Osteoblast (primary cell): ENCODE data around the gene ORM1. TPM values are rescaled to one million over a fixed set of nuclear protein-coding genes. Genes with fewer than 3 reads are reported as not detected.

ENCODE experiments used
- DNase-seq: peaks from one replicate; pipeline ENCODE4 v3.0.0; 2011; ENCODE audit warnings: low spot score, mixed read lengths; ENCODE audit not compliant: insufficient read length; ENCODE audit errors: missing footprints
- H2AFZ ChIP-seq: 2 replicates; pipeline ENCODE4 v1.6.0; 2011; ENCODE audit warnings: mild to moderate bottlenecking, low read length
- H3K27ac ChIP-seq: 2 replicates; pipeline ENCODE4 v1.5.1; 2011; ENCODE audit warnings: mild to moderate bottlenecking, low read depth, low read length, moderate library complexity
- H3K27me3 ChIP-seq: 2 replicates; pipeline ENCODE4 v1.6.0; 2012; ENCODE audit warnings: mild to moderate bottlenecking, control low read depth, inconsistent platforms, low read length, moderate library complexity; ENCODE audit not compliant: insufficient read depth
- H3K36me3 ChIP-seq: 2 replicates; pipeline ENCODE4 v1.5.1; 2011; ENCODE audit warnings: mild to moderate bottlenecking, low read length, control low read depth, moderate library complexity; ENCODE audit not compliant: insufficient read depth
- H3K4me1 ChIP-seq: 2 replicates; pipeline ENCODE4 v1.5.1; 2011; ENCODE audit warnings: mild to moderate bottlenecking, low read length, control low read depth, moderate library complexity; ENCODE audit not compliant: insufficient read depth
- H3K4me2 ChIP-seq: 2 replicates; pipeline ENCODE4 v1.6.0; 2011; ENCODE audit warnings: mild to moderate bottlenecking, low read length; ENCODE audit not compliant: insufficient read depth
- H3K4me3 ChIP-seq: fragments of 200-600 bp; sonication (generic); 3 replicates; pipeline ENCODE4 v1.5.1; 2012; ENCODE audit warnings: mild to moderate bottlenecking, low read length, inconsistent platforms; ENCODE audit not compliant: insufficient read depth
- H3K79me2 ChIP-seq: 2 replicates; pipeline ENCODE4 v1.6.0; 2012; ENCODE audit warnings: mild to moderate bottlenecking, low read length, control low read depth, inconsistent platforms; ENCODE audit not compliant: insufficient read depth
- H3K9me3 ChIP-seq: 2 replicates; pipeline ENCODE4 v1.5.1; 2011; ENCODE audit warnings: low read depth, low read length, control low read depth
- H4K20me1 ChIP-seq: 2 replicates; pipeline ENCODE4 v1.6.0; 2012; ENCODE audit warnings: mild to moderate bottlenecking, low read length, control low read depth; ENCODE audit not compliant: insufficient read depth
- total RNA-seq: library from RNA; depleted of rRNA; stranded (reverse); fragments of >200 nt; gene quantifications from 2 replicates; pipeline ENCODE4 v1.2.3, GENCODE V29; 2012
- TF ChIP-seq, protein P1 (sequence below): IDR thresholded peaks from 2 replicates; pipeline ENCODE4 v1.5.1; 2011; ENCODE audit warnings: mild to moderate bottlenecking, low read depth, low read length, moderate library complexity; ENCODE audit errors: extremely low read depth

ORM1 gene
- total RNA-seq, 1 donor = not detected

DNA sequence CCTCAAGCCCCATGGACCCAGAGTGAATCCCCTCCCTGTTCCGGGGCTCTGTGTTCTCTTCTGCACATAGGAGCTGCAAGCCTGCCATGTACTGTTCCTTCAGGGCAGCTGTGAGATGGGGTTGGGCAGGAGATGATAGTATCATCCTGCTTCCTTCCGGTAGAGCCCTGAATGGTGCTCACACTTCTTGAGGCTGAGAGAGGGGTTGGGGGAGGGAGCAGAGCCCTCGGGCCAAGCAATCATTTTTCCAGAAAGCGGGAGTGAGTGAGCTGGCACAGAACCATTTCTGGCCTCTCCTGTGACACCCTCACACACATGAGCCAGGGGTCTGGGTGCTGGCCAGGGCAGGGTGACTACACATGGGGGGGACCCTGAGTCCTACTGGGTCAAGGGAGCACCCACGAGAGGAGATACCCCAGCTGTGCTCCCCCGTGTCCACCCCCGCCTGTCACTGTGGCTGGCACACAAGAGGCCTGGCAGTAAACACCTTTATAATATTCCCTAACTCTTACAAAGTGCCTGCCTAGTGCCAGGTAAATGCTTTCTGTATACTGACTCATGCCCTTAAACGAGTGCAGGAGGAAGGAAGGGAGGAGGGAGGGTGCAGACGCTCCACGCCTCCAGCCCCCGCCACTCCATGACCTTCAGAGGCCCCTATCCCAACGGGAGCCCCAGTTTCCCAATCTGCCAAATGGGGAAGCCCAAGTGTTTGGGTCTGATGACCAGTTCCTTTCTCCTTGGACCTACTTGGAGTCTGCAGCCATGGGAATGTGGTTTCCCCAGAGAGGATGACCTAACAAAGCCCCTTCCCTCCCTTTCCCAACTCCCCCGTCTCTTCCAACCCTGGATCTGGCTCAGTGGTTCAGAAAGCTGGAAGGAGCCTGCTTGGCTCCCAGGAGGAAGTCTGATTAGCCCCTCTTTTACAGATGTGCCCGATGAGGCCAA lies 49.3 kb downstream of the ORM1 start:
- no peak overlapping the region for H3K4me3 ChIP-seq
- H3K9me3 ChIP-seq = no peaks in the 10 kb centered on the region
- H3K27me3 ChIP-seq = no peaks in the 10 kb centered on the region
- TF ChIP-seq, protein P1, sequence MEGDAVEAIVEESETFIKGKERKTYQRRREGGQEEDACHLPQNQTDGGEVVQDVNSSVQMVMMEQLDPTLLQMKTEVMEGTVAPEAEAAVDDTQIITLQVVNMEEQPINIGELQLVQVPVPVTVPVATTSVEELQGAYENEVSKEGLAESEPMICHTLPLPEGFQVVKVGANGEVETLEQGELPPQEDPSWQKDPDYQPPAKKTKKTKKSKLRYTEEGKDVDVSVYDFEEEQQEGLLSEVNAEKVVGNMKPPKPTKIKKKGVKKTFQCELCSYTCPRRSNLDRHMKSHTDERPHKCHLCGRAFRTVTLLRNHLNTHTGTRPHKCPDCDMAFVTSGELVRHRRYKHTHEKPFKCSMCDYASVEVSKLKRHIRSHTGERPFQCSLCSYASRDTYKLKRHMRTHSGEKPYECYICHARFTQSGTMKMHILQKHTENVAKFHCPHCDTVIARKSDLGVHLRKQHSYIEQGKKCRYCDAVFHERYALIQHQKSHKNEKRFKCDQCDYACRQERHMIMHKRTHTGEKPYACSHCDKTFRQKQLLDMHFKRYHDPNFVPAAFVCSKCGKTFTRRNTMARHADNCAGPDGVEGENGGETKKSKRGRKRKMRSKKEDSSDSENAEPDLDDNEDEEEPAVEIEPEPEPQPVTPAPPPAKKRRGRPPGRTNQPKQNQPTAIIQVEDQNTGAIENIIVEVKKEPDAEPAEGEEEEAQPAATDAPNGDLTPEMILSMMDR = no peak
- peaks cover 15% of the 10 kb centered on the region for H3K36me3 ChIP-seq
- H3K4me2 ChIP-seq = no peak overlapping the region
- H3K79me2 ChIP-seq = no peaks in the 10 kb centered on the region
- DNase-seq = peak; percentile 83
- H4K20me1 ChIP-seq = peaks cover 4% of the 10 kb centered on the region
- H3K4me1 ChIP-seq = peaks cover 10% of the 10 kb centered on the region
- no peak overlapping the region for H2AFZ ChIP-seq
- no peak overlapping the region for H3K27ac ChIP-seq

GRCh38 chr9:114372921-114373448 lies 50.1 kb downstream of the ORM1 start:
- H3K4me1 ChIP-seq = peaks cover 10% of the 10 kb centered on the region
- peaks cover 9% of the 10 kb centered on the region for H3K36me3 ChIP-seq
- peaks cover 4% of the 10 kb centered on the region for H4K20me1 ChIP-seq
- H3K4me2 ChIP-seq = no peak overlapping the region
- TF ChIP-seq, protein P1 = no peak
- H3K9me3 ChIP-seq = no peaks in the 10 kb centered on the region
- no peak for DNase-seq
- H3K79me2 ChIP-seq = no peaks in the 10 kb centered on the region
- H3K27ac ChIP-seq = no peak overlapping the region
- no peak overlapping the region for H2AFZ ChIP-seq
- H3K27me3 ChIP-seq = no peaks in the 10 kb centered on the region
- H3K4me3 ChIP-seq = no peak overlapping the region

DNA sequence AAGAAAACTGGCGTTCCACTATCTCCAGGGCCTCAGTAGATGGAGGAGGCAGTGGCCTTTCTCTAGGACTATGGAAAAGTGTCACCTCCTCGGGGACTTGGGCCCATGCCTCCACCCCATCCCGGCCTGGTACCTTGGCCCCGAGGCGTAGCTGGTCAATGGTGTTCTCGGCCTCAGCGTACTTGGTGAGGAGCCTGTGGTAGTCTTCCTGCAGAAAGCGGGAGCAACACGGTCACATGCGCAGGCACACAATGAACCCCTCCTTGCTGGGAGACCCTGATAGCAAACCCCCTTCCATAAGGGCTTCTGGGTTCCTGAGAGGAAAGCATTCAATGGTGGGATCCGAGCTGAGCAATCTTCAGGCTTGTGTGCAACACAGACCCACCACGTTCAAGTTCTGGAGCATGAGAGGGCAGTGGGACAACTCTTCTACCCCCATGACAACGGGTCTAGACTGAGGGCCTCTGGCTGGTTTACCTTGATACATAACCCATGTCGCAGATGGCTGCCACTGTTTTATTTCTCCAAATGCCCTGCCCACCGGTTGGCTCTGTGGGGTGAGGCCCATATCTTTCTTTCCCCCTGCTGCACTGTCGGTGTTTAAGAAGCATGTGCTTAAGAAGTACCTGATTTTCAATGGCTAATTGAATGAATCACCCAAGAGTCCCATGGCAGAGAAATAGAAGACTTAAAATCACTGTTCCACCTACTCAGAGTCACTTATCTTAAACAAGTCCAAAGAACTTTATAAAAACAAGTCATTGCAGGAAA lies 51.2 kb downstream of the ORM1 start:
- no peak overlapping the region for H3K4me2 ChIP-seq
- H3K27ac ChIP-seq = no peak overlapping the region
- no peaks in the 10 kb centered on the region for H3K9me3 ChIP-seq
- H3K27me3 ChIP-seq = no peaks in the 10 kb centered on the region
- TF ChIP-seq, protein P1 = no peak
- H3K79me2 ChIP-seq = no peaks in the 10 kb centered on the region
- no peak overlapping the region for H3K4me3 ChIP-seq
- H4K20me1 ChIP-seq = peaks cover 4% of the 10 kb centered on the region
- H3K4me1 ChIP-seq = peaks cover 10% of the 10 kb centered on the region
- DNase-seq = no peak
- H3K36me3 ChIP-seq = peaks cover 6% of the 10 kb centered on the region
- H2AFZ ChIP-seq = no peak overlapping the region
